ENCODE measurements around the gene PTPN6. TPM values are rescaled to one million over a fixed set of nuclear protein-coding genes. Genes with fewer than 3 reads are reported as not detected.
A peak's percentile ranks its signal among the peaks of the same experiment; 100 is the strongest.

The PTPN6 gene
- total and polyA plus RNA-seq, 2 experiments from 2014 or later, result 17.4 to 28.4 TPM

GRCh38 chr12:6952121-6952862 is 1.1 kb downstream of the PTPN6 start:
- Histone ChIP-seq H3K4me3 (no peak overlapping the region), H3K36me3 (no peaks in the 10 kb centered on the region), H3K4me1 (ENCODE audit: low read depth) (no peaks in the 10 kb centered on the region), H3K9me3 (ENCODE audit: low read depth) (no peaks in the 10 kb centered on the region), H3K27ac (no peak overlapping the region), H3K27me3 (no peaks in the 10 kb centered on the region)
- TF ChIP-seq CTCF (IDR thresholded peaks at IDR 0.05; ENCODE audit: low read depth, low read length), result no peak
- DNase-seq (ENCODE audit: low read depth in 1 of 2, low spot score in 1 of 2), result no peak

- no peak for DNase-seq (ENCODE audit: low read depth in 1 of 2, low spot score in 1 of 2)
- no peaks in the 10 kb centered on the region for H3K36me3 ChIP-seq
- H3K4me1 ChIP-seq (ENCODE audit: low read depth), result no peaks in the 10 kb centered on the region
- TF ChIP-seq CTCF (IDR thresholded peaks at IDR 0.05; ENCODE audit: low read depth, low read length), result no peak
- H3K27ac ChIP-seq, result no peak overlapping the region
- no peaks in the 10 kb centered on the region for H3K27me3 ChIP-seq
- H3K9me3 ChIP-seq (ENCODE audit: low read depth), result no peaks in the 10 kb centered on the region
- H3K4me3 ChIP-seq, result no peak overlapping the region
These were observed 1.8 kb downstream of the PTPN6 start for GRCh38 chr12:6952863-6953441.

GRCh38 chr12:6953442-6954315 is 2.5 kb downstream of the PTPN6 start:
- Histone ChIP-seq H3K27ac (no peak overlapping the region), H3K4me3 (no peak overlapping the region), H3K4me1 (ENCODE audit: low read depth) (no peaks in the 10 kb centered on the region), H3K27me3 (no peaks in the 10 kb centered on the region), H3K36me3 (no peaks in the 10 kb centered on the region), H3K9me3 (ENCODE audit: low read depth) (no peaks in the 10 kb centered on the region)
- peak in 1 of 2 donors; percentile 79 for DNase-seq (ENCODE audit: low read depth in 1 of 2, low spot score in 1 of 2)
- no peak for TF ChIP-seq CTCF (IDR thresholded peaks at IDR 0.05; ENCODE audit: low read depth, low read length)

GRCh38 chr12:6954316-6955107 is 3.4 kb downstream of the PTPN6 start:
- DNase-seq (ENCODE audit: low read depth in 1 of 2, low spot score in 1 of 2), result no peak
- Histone ChIP-seq H3K27ac (no peak overlapping the region), H3K36me3 (no peaks in the 10 kb centered on the region), H3K4me3 (no peak overlapping the region), H3K9me3 (ENCODE audit: low read depth) (no peaks in the 10 kb centered on the region), H3K27me3 (no peaks in the 10 kb centered on the region), H3K4me1 (ENCODE audit: low read depth) (no peaks in the 10 kb centered on the region)
- no peak for TF ChIP-seq CTCF (IDR thresholded peaks at IDR 0.05; ENCODE audit: low read depth, low read length)
